ENCODE data around the gene OPN4.

GRCh38 chr10:86666538-86666937 lies 12.2 kb downstream of the OPN4 start:
- TF ChIP-seq EZH2 (IDR thresholded peaks at IDR 0.05; ENCODE audit: borderline replicate concordance, low read depth, low read length, severe bottlenecking) = no peak
- no peak for TF ChIP-seq CTCF (IDR thresholded peaks at IDR 0.05; ENCODE audit: borderline replicate concordance, extremely low read depth, low read length, poor library complexity, severe bottlenecking)
